GM21786 (cell line): ENCODE data around the gene NPY1R.

Experiments
- ATAC-seq: cut with Tn5 transposase; IDR thresholded peaks from one replicate; pipeline ENCODE4 v1.9.1; 2021; ENCODE audit not compliant: unreplicated experiment

Gene NPY1R

GRCh38 chr4:163280703-163281519 is 51.5 kb downstream of the NPY1R start:
- ATAC-seq, result no peak

- no peak for ATAC-seq
These were observed 52.7 kb downstream of the NPY1R start for GRCh38 chr4:163279713-163280112.

- no peak for ATAC-seq
These were observed 57.5 kb downstream of the NPY1R start for GRCh38 chr4:163274861-163275260.
